T-helper 1 cell treated with Interleukin-12 subunit alpha and Interleukin-12 subunit beta and Interleukin-4 antibody, amounts not matched to agents 30 μg/mL and 1 μg/mL, for 36 hours (primary cell): ENCODE data around the gene DEAF1.
"Not testable (repeated sequence)": the region's sequence is repeated elsewhere in the genome, so short reads cannot be mapped to it uniquely, and the experiment has no call there.

Experiments used
- H3K27ac Mint-ChIP-seq: one replicate; pipeline ENCODE4 v1.8.0; 2021; ENCODE audit warnings: mild to moderate bottlenecking, mixed read lengths
- H3K27me3 Mint-ChIP-seq: one replicate; pipeline ENCODE4 v1.8.0; 2021; ENCODE audit warnings: low read depth, mixed read lengths
- H3K36me3 Mint-ChIP-seq: one replicate; pipeline ENCODE4 v1.8.0; 2021; ENCODE audit warnings: low read depth, mixed read lengths
- H3K4me1 Mint-ChIP-seq: one replicate; pipeline ENCODE4 v1.8.0; 2021; ENCODE audit warnings: low read depth, mixed read lengths
- H3K4me3 Mint-ChIP-seq: one replicate; pipeline ENCODE4 v1.8.0; 2021; ENCODE audit warnings: mild to moderate bottlenecking, moderate library complexity, mixed read lengths
- H3K9me3 Mint-ChIP-seq: one replicate; pipeline ENCODE4 v1.8.0; 2021; ENCODE audit warnings: mixed read lengths

The DEAF1 gene

DNA sequence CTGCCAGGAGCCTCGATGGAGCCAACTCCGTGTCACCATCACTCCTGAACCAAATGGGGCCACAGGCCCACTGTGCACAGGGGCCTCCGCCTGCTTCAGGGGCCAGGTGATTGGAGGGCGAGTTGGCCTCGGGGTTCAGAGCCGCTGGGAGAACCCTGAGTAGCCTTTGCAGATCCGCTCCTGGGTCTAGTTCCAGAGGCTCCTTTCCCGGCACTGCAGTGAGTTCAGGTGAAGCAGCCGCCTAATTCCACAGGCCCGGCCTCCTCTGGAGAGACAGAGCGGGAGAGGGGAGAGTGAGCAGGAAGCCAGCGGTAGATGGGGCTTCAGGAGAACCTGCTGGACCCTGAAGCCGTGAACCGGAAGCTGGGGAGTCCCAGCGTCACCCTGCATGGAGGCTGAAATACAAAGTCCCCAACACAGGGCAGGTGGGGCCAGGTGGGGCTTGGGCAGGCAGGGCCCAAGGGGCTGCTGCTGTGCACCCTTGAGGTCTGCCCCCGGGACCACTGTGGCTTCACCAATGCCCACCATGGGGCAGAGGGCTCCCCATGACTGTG lies 35.4 kb downstream of the DEAF1 start:
- Mint-ChIP-seq H3K27ac (no peak overlapping the region), H3K9me3 (no peaks in the 10 kb centered on the region), H3K36me3 (peaks cover 2% of the 10 kb centered on the region), H3K4me1 (peaks cover 1% of the 10 kb centered on the region), H3K4me3 (no peak overlapping the region), H3K27me3 (no peaks in the 10 kb centered on the region)

DNA sequence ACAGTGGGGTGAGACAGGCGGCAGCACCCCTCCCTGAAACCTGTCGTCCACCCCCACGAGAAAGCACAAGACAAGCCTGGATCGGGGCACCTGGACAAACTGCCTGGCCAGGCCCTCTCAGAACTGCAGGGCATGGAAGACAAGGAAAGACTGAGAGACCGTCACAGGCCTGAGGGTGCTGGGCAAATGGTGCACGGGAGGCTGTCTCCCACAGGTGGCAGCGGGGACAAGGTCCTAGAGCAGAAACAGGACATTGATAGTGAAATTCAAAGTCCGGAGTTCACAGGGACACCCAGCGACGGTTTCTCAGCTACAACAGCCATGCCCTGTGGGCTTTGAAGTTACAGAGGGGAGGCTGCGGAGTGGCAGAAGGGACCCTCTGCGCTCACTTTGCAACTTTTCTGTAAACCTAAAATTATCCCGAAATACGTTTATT lies 37.3 kb downstream of the DEAF1 start:
- H3K4me1 Mint-ChIP-seq, result peaks cover 1% of the 10 kb centered on the region
- H3K9me3 Mint-ChIP-seq, result no peaks in the 10 kb centered on the region
- H3K27ac Mint-ChIP-seq, result no peak overlapping the region
- H3K36me3 Mint-ChIP-seq, result peaks cover 2% of the 10 kb centered on the region
- no peak overlapping the region for H3K4me3 Mint-ChIP-seq
- no peaks in the 10 kb centered on the region for H3K27me3 Mint-ChIP-seq

DNA sequence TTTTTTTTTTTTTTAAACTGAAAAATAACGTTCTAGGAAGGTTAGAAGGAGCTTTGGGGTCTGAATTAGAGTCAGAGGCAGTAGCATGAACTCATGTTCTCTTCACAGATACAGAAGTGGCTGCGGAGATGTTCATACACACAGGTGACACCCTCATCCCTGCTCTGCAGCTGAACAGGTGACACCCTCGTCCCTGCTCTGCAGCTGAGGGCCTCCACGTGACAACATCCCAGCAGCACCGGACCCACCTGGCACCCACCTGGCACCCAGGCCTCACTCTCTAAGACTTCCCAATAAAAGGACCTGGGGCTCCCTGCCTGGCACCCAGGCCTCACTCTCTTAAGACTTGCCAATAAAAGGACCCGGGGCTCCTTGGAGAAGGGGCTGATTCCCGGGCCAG lies 38.2 kb downstream of the DEAF1 start:
- H3K9me3 Mint-ChIP-seq, result no peaks in the 10 kb centered on the region
- H3K27me3 Mint-ChIP-seq, result no peaks in the 10 kb centered on the region
- H3K4me3 Mint-ChIP-seq, result no peak overlapping the region
- H3K4me1 Mint-ChIP-seq, result no peaks in the 10 kb centered on the region
- H3K27ac Mint-ChIP-seq, result no peak overlapping the region
- H3K36me3 Mint-ChIP-seq, result no peaks in the 10 kb centered on the region

- Mint-ChIP-seq H3K36me3 (peaks cover under 1% of the 10 kb centered on the region), H3K4me3 (no peak overlapping the region), H3K4me1 (no peaks in the 10 kb centered on the region), H3K27me3 (no peaks in the 10 kb centered on the region), H3K9me3 (no peaks in the 10 kb centered on the region), H3K27ac (no peak overlapping the region)
Measured at GRCh38 chr11:656426-656825, 38.6 kb downstream of the DEAF1 start.

- Mint-ChIP-seq H3K27me3 (no peaks in the 10 kb centered on the region), H3K4me1 (no peaks in the 10 kb centered on the region), H3K4me3 (no peak overlapping the region), H3K27ac (no peak overlapping the region), H3K9me3 (no peaks in the 10 kb centered on the region), H3K36me3 (peaks cover 2% of the 10 kb centered on the region)
Measured at GRCh38 chr11:655036-655726, 39.8 kb downstream of the DEAF1 start.

DNA sequence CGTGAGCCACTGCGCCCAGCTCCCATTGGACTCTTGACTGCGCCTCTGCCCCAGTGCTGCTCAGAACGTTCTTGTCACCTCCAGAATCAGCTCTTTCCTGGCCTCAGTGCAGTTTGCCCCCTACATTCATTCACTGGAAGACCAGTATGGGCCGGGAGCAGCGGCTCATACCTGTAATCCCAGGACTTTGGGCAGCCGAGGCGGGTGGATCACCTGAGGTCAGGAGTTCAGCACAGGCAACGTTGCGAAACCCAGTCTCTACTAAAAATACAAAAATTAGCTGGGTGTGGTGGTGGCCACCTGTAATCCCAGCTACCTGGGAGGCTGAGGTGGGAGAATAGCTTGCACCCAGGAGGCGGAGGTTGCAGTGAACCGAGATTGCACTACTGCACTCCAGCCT lies 40.6 kb downstream of the DEAF1 start:
- not testable (repeated sequence) for H3K27ac Mint-ChIP-seq, H3K9me3 Mint-ChIP-seq, H3K36me3 Mint-ChIP-seq, H3K27me3 Mint-ChIP-seq, H3K4me3 Mint-ChIP-seq, H3K4me1 Mint-ChIP-seq

GRCh38 chr11:653837-654236 lies 41.2 kb downstream of the DEAF1 start:
- Mint-ChIP-seq H3K36me3 (peaks cover 2% of the 10 kb centered on the region), H3K9me3 (no peaks in the 10 kb centered on the region), H3K27me3 (no peaks in the 10 kb centered on the region), H3K4me3 (no peak overlapping the region), H3K4me1 (no peaks in the 10 kb centered on the region), H3K27ac (no peak overlapping the region)

DNA sequence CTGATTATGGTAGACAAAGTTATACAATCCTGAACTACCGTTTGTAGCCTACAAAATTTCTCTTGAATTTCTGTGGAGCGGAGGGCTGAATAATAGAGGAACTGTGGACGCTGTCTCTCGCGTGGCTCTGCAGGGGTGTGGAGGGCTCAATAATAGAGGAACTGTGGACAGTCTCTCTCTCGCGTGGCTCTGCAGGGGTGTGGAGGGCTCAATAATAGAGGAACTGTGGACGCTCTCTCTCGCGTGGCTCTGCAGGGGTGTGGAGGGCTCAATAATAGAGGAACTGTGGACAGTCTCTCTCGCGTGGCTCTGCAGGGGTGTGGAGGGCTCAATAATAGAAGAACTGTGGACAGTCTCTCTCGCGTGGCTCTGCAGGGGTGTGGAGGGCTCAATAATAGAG lies 41.9 kb downstream of the DEAF1 start:
- not testable (repeated sequence) for H3K36me3 Mint-ChIP-seq, H3K9me3 Mint-ChIP-seq, H3K4me1 Mint-ChIP-seq, H3K4me3 Mint-ChIP-seq, H3K27ac Mint-ChIP-seq, H3K27me3 Mint-ChIP-seq

DNA sequence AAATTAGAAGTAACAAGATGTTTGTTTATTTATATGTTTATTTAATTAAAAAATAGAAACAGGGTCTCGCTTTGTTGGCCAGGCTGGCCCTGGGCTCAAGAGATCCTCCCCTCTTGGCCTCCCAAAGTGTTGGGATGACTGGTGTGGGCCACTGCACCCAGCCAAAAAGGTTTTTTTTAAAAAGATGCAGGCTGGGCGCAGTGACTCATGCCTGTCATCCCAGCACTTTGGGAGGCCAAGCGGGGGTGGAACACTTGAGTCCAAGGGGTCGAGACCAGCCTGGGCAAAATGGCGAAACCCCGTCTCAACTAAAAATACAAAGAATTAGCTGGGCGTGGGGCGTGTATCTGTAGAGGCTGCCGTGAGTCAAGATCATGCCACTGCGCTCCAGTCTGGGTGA lies 44.5 kb downstream of the DEAF1 start:
- no peak overlapping the region for H3K27ac Mint-ChIP-seq
- H3K4me1 Mint-ChIP-seq, result no peaks in the 10 kb centered on the region
- peaks cover 4% of the 10 kb centered on the region for H3K36me3 Mint-ChIP-seq
- H3K9me3 Mint-ChIP-seq, result no peaks in the 10 kb centered on the region
- H3K4me3 Mint-ChIP-seq, result no peak overlapping the region
- no peaks in the 10 kb centered on the region for H3K27me3 Mint-ChIP-seq

DNA sequence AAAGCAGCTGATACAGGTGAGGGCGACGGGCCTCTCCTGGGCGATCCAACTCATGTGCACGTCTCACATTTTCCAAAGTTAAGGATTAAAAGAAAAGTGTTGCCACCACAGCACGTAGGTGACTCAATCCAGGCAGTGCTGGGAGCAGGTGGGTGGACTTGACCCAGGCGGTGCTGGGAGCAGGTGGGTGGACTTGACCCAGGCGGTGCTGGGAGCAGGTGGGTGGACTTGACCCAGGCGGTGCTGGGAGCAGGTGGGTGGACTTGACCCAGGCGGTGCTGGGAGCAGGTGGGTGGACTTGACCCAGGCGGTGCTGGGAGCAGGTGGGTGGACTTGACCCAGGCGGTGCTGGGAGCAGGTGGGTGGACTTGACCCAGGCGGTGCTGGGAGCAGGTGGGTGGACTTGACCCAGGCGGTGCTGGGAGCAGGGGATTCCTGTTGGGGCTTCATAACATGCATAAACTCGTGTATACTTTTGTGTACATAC lies 47.3 kb downstream of the DEAF1 start:
- not testable (repeated sequence) for H3K4me1 Mint-ChIP-seq, H3K4me3 Mint-ChIP-seq

DNA sequence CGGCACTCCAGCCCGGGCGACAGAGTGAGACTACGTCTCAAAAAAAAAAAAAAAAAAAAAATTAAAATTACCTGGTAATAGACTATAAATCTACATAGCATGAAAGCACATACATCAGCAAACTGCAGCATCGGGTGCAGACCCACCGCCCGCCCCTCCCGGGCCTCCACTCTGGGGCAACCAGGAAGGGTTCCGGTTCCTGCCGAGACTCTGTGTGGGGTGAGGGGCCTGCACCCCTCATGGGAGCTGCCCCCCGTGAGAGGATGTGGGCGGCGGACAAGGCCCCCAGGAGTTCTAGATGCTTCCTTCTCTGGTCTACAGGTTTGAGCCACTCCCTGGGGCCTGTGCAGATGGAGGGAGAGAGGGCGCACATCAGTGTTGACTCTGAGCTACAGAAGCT lies 48.8 kb downstream of the DEAF1 start:
- no peaks in the 10 kb centered on the region for H3K9me3 Mint-ChIP-seq
- H3K27ac Mint-ChIP-seq, result no peak overlapping the region
- no peak overlapping the region for H3K4me3 Mint-ChIP-seq
- H3K36me3 Mint-ChIP-seq, result peaks cover 3% of the 10 kb centered on the region
- no peaks in the 10 kb centered on the region for H3K4me1 Mint-ChIP-seq
- H3K27me3 Mint-ChIP-seq, result no peaks in the 10 kb centered on the region

More for the DNA sequence above, 47.3 kb downstream of the DEAF1 start:
- H3K9me3 Mint-ChIP-seq, H3K36me3 Mint-ChIP-seq, H3K27ac Mint-ChIP-seq, H3K27me3 Mint-ChIP-seq: not testable (repeated sequence)

DNA sequence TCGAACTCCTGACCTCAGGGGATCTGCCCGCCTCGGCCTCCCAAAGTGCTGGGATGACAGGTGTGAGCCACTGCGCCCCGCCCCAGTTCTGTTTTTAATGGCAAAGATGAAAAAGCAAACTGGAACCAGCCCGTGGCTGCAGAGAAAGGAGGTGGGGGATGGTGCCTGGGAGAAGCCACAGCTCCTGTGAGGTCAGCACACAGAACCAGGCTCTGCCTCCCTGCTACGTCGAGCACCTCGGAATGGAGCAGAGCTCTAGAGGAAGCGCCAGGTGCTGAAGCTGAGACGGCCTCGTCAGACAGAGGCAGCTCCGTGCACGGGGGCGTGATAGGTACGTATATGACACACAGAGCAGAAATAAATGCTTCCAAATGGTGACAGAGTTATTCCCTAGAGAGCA lies 49.5 kb downstream of the DEAF1 start:
- Mint-ChIP-seq H3K27ac (no peak overlapping the region), H3K9me3 (no peaks in the 10 kb centered on the region), H3K36me3 (peaks cover 3% of the 10 kb centered on the region), H3K4me1 (no peaks in the 10 kb centered on the region), H3K27me3 (peaks cover under 1% of the 10 kb centered on the region), H3K4me3 (no peak overlapping the region)

DNA sequence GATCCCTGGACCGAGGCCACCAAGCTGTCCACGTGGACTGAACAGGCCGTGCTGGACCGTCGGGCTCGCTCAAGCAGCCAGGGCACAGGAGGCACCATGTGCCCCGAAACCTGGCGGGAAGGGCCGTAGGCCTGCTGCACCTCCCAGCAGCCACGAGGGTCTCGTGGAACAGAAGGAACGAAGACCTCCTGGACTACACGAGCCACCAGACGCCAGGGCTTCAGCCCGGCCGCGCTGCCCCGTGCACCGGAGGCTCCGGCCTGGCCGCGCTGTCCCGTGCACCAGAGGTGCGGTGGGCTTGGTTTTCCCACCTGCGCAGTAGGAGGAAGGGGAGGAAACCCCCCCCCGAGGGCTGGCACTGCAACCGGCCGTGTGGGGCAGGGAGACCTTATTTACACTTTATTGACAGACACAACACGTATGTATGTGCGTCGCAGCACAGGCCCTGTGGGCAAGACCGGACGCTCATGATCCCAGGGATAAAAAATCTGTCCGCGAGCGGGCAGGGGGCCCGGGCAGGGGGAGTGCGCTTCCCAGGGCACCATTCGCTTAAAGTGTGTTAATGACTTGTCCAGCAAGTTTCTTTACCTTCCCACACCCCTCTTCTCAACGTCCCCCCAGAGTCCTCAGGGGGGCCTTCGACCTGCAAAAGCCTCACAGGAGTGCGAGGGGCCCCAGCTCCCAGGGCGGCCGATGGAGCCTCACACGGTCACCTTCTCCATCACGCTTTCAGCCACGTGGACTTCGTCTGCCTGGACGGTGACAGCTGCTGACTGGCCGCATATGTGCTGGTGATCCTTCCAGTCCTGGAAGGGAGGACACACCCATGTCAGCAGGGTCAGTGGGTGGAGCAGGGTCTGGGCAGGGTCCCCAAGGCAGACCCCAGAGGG lies 50.9 kb downstream of the DEAF1 start:
- H3K4me1 Mint-ChIP-seq, result no peaks in the 10 kb centered on the region
- H3K27me3 Mint-ChIP-seq, result peaks cover 5% of the 10 kb centered on the region
- H3K4me3 Mint-ChIP-seq, result no peak overlapping the region
- peaks cover 3% of the 10 kb centered on the region for H3K36me3 Mint-ChIP-seq
- H3K9me3 Mint-ChIP-seq, result no peaks in the 10 kb centered on the region
- no peak overlapping the region for H3K27ac Mint-ChIP-seq

DNA sequence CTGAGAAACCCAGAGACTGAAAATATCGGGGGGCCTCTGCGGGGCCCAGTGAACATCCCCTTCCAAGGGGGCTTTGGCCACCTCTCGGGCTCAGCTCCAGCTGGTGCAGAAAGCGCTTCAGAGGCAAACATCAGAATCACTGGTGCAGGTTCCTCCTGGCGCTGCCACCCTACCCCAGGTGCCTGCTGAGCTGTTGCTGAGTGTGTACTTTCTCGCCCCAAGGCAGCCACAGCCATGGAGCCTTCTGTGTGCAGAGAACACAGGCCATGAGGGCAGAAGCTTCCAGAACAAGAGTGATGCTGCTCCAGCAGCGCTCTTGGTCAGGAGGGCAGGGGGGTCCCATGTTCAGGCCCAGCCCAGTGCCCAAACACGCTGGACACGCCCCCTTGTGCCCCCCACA lies 51.7 kb downstream of the DEAF1 start:
- Mint-ChIP-seq H3K9me3 (no peaks in the 10 kb centered on the region), H3K27me3 (peaks cover 12% of the 10 kb centered on the region), H3K27ac (no peak overlapping the region), H3K4me1 (no peaks in the 10 kb centered on the region), H3K36me3 (peaks cover 3% of the 10 kb centered on the region), H3K4me3 (no peak overlapping the region)

DNA sequence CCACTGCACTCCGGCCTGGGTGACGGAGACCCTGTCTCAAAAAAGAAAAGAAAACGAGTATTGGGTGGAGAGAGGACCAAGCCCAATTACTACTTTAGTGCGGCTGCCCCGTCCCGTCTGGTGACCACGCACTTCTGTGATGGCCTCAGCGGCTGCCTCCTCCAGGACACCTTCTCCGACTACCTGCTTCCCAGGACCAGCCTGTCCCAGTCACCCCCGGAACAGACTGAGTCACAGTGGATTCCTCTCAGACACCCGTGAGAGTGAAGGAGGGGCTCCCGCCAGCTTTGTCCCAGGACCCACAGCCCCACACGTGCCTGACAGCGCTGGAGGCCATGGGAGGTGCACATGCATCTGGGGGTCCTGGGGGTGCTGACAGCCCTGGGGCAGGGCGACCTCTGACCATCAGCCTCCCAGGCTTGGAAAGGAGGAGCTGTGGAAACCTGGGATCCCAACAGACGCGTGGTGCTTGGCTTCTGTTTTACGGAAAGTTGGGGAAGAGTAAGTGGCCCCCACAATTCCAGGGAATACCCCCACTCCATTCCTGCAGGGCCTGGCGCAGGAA lies 53.1 kb downstream of the DEAF1 start:
- Mint-ChIP-seq H3K4me1 (no peaks in the 10 kb centered on the region), H3K4me3 (no peak overlapping the region), H3K27ac (no peak overlapping the region), H3K9me3 (no peaks in the 10 kb centered on the region), H3K36me3 (peaks cover 1% of the 10 kb centered on the region), H3K27me3 (peaks cover 22% of the 10 kb centered on the region)
